BJ (cell line): ENCODE data around the gene EDN3. TPM values are rescaled to one million over a fixed set of nuclear protein-coding genes. Genes with fewer than 3 reads are reported as not detected.
"Not testable (repeated sequence)": the region's sequence is repeated elsewhere in the genome, so short reads cannot be mapped to it uniquely, and the experiment has no call there.

Experiments used
- CTCF ChIA-PET: fragments of 350-600 bp; formaldehyde crosslinking; extraction: SDS; loops from one replicate; lab custom pipeline; 2021; ENCODE audit warnings: antibody characterized with exemption, inconsistent platforms; lab: Yijun Ruan, JAX
- POLR2A ChIA-PET: fragments of 300-600 bp; sonication (Branson Sonifier 250); formaldehyde crosslinking; extraction: SDS; loops from one replicate; lab custom pipeline; 2021; ENCODE audit warnings: antibody characterized with exemption; lab: Charles Lee
- DNase-seq: peaks from one replicate; pipeline ENCODE4 v3.0.0-alpha.2; 2011; ENCODE audit warnings: low read depth
- H3K27me3 ChIP-seq: 2 replicates; pipeline ENCODE4 v1.6.0; 2011; ENCODE audit warnings: low read length; ENCODE audit not compliant: control insufficient read depth, insufficient read depth
- H3K36me3 ChIP-seq: 2 replicates; pipeline ENCODE4 v1.5.1; 2011; ENCODE audit warnings: low read length; ENCODE audit not compliant: control insufficient read depth, insufficient read depth
- H3K4me3 ChIP-seq: 2 replicates; pipeline ENCODE4 v1.5.1; 2011; ENCODE audit warnings: low read depth, mild to moderate bottlenecking, control low read depth, low read length
- CTCF ChIP-seq: IDR thresholded peaks from 2 replicates; pipeline ENCODE4 v1.5.1; 2011; ENCODE audit warnings: low read depth, mild to moderate bottlenecking, control low read depth, inconsistent platforms, low read length, moderate library complexity; ENCODE audit not compliant: insufficient read depth
- polyA plus RNA-seq: library from polyadenylated mRNA; depleted of rRNA; stranded (reverse); fragments of >200 nt; gene quantifications from 2 replicates; pipeline ENCODE4 v1.2.3, GENCODE V29; 2011

EDN3 gene
- polyA plus RNA-seq, 1 experiment, result not detected

GRCh38 chr20:59335377-59335776, 35.0 kb downstream of the EDN3 start:
- no peak for DNase-seq
- POLR2A ChIA-PET, result no interaction called here
- Histone ChIP-seq H3K4me3 (no peak overlapping the region), H3K36me3 (no peaks in the 10 kb centered on the region), H3K27me3 (no peaks in the 10 kb centered on the region)
- no peak for TF ChIP-seq CTCF
- CTCF ChIA-PET, result interaction anchor here (0.9 kb wide), 1 partner anchor 11 kb away, joined by 3 read pairs; no protein-coding TSS in a partner anchor

GRCh38 chr20:59336540-59336939, 36.1 kb downstream of the EDN3 start:
- DNase-seq, result no peak
- Histone ChIP-seq H3K36me3 (no peaks in the 10 kb centered on the region), H3K4me3 (no peak overlapping the region), H3K27me3 (no peaks in the 10 kb centered on the region)
- no peak for TF ChIP-seq CTCF
- ChIA-PET POLR2A (no interaction called here), CTCF (interaction anchor here (0.6 kb wide), 1 partner anchor 27 kb away, joined by 3 read pairs; no protein-coding TSS in a partner anchor)

- DNase-seq, POLR2A ChIA-PET, H3K4me3 ChIP-seq, CTCF ChIA-PET, H3K27me3 ChIP-seq, H3K36me3 ChIP-seq: not testable (repeated sequence)
Measured at GRCh38 chr20:59338444-59338843, 38.0 kb downstream of the EDN3 start.

GRCh38 chr20:59340201-59340885, 39.9 kb downstream of the EDN3 start:
- Histone ChIP-seq H3K27me3 (no peaks in the 10 kb centered on the region), H3K36me3 (no peaks in the 10 kb centered on the region), H3K4me3 (no peak overlapping the region)
- ChIA-PET CTCF (no interaction called here), POLR2A (no interaction called here)
- TF ChIP-seq CTCF, result no peak
- DNase-seq, result no peak

GRCh38 chr20:59341285-59342022, 41.0 kb downstream of the EDN3 start:
- H3K36me3 ChIP-seq, DNase-seq, CTCF ChIA-PET, H3K4me3 ChIP-seq, H3K27me3 ChIP-seq, POLR2A ChIA-PET: not testable (repeated sequence)

GRCh38 chr20:59342023-59342957, 41.9 kb downstream of the EDN3 start:
- POLR2A ChIA-PET, result no interaction called here
- no peak for TF ChIP-seq CTCF
- Histone ChIP-seq H3K36me3 (no peaks in the 10 kb centered on the region), H3K27me3 (no peaks in the 10 kb centered on the region), H3K4me3 (no peak overlapping the region)
- CTCF ChIA-PET, result no interaction called here
- DNase-seq, result no peak
